NT2/D1 (cell line): ENCODE measurements around the gene ARHGEF39.

Experiments
- SUZ12 ChIP-seq: IDR thresholded peaks from 2 replicates; pipeline ENCODE4 v1.6.1; 2011; ENCODE audit not compliant: insufficient read length, insufficient read depth; ENCODE audit errors: extremely low read depth
- ZNF274 ChIP-seq: IDR thresholded peaks from 2 replicates; pipeline ENCODE4 v1.6.1; 2011; ENCODE audit warnings: mild to moderate bottlenecking, low read depth, low read length

- TF ChIP-seq SUZ12 (no peak), ZNF274 (no peak)
Observed at GRCh38 chr9:35687972-35688557, 23.1 kb upstream of the ARHGEF39 start.
